CD4-positive, alpha-beta T cell treated with Interferon gamma for 1 hour (primary cell): Measurements from ENCODE around the gene ERN1.

Experiments used
- DNase-seq: peaks from one replicate; pipeline ENCODE4 v3.0.0-alpha.2; 2020

ERN1 gene

DNA sequence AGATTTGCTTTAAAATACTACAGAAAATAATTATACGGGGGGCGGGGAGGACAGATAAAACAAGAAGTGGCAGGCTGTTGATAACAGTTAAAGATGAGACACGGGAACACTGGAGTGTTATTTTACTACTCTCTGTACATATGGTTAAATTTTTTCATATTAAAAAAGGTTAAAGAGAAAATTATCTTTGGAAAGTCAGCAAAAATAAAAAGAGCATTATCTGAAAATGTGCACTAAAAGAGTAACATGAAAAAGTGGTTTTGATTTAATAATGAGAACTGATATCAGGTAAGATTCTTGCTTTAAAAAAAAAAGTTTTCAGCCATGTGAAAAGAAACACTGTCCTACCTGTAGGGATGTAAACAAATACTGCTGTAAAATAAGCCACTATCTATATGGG is 46.9 kb downstream of the ERN1 start:
- DNase-seq: no peak

DNA sequence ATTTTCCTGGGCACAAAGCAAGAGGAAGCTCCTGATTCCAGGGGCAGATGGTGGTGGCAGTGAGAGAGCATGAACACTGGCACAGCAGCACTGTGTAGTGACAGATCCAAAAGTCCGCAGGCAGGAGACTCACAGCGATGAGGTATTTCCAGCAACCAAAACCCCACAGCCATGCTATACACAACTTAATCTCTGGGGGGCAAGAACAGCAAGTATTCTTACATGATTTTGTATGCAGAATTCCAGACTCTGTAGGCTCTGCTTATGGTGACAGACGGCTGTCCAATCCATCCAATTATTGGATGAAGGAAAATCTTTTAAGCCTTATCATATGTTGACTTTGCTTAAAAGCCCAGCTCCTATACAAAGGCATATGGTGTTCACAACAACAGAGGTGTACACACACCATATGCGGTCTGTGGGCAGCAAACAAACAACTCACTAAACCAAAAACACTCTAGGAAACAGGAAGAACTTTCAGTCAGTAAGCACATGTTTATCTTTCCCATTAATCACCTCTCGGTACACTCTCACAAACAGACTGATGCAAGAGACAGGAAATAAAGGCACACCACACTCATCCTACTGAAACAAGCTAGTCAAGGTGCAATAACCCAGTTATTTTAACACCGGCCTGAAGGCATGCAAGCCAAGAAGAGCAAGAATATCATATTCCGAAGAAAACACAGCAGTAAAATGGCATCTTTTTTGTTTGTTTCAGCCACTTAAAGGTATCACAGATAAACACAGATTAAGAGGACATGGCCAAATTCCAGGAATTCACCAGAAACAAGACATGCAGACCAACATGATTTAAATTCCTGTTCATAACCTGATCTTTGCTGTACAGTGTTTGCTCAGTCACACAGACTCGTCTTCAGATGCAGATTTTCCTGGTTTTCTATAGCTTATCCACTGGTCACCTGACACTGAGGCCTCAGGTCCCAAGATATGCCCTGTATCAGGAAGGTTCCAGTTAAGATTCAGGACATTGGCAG is 47.8 kb downstream of the ERN1 start:
- no peak for DNase-seq

- DNase-seq: no peak
Observed at GRCh38 chr17:64080174-64080618, 49.7 kb downstream of the ERN1 start.

DNA sequence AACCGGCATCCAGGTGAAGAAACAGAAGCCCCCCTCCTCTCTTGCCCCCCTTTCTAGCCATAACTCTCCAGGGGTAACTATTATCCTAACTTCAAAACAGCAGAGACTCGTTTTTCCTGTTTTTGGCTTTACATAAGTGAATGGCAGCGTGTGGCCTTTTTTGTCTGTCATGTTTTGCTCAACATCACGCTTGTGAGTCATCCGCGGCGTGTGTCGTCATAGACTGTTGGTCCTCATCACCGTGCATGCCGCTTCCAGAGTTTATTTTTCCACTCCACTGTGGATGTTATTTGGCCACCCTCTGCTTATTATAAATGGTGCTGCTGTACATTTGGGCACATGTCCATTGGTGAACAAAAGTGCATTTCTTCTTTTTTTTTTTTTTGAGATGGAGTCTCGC is 52.6 kb downstream of the ERN1 start:
- DNase-seq: peak; percentile 63

DNA sequence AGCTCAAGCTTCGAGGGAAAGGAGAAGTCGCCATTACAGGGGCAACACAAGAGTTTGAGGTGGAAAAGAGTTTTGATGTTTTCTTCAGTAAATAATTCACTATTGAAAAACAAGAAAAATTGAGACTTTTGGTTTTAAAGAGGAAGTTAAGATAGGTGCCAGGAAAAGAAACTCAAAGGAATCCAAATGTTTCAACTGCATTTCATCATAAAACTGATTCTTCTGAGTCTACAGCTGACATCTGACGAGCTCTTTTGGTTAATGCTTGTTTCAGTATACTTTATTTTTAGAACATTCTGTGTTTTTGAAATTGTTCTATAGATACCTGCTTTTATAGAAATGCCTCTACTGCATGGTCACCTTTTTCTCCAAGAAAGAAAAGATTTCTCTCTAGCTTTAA is 54.0 kb downstream of the ERN1 start:
- DNase-seq: no peak

DNA sequence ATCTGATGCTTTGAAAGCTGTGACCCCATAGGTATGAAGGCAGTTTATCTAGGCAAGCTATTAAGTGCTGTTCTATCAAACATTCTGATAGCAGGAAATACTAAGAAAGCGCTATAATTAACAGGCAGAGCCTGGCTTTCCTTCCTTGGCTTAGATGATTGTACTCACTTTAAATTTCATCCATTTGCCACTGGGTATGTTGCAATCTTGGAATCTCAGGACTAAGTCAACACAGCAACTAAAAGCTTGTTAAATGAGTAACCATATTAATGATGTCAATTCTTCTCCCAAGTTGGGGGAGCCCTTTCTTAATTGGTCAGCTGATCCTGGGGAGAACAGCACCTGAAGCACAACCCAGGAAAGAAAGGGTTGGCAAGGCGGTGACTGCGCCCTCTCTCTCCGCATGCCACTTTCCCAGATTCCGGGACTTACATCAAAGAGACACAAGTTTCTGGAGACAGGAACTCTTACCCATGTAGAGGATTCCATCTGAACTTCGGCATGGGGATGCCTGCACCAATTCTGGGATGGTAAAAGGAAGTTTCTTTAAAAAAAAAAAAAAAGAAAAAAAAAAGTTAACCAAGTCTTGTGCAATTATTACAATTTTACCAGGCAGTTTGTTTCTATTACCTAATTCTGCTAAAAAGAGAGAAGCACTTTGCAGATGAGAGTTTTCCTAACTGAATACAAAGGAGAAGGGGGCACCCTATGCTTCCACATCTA is 55.1 kb downstream of the ERN1 start:
- no peak for DNase-seq

- DNase-seq: no peak
Observed at GRCh38 chr17:64073771-64074703, 55.9 kb downstream of the ERN1 start.

- DNase-seq: no peak
Observed at GRCh38 chr17:64071111-64071510, 58.8 kb downstream of the ERN1 start.

DNA sequence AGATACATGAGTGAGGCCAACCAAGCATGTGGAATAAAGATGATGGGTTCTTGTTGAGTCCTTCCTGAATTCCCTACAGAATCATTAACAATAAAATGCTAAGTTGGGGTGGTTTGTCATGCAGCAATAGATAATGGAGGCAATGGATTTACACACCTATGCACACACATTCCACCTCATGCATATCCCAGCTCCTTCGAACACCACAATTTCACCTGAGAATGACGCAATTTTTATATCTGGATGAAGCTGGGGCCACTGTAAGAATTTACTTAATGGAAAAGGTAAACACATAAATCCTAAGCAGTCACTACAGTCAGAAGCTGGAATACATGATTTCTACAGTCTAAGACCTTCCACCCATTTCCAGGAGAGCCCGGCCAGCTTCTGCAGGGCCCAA is 59.7 kb downstream of the ERN1 start:
- DNase-seq: no peak

DNA sequence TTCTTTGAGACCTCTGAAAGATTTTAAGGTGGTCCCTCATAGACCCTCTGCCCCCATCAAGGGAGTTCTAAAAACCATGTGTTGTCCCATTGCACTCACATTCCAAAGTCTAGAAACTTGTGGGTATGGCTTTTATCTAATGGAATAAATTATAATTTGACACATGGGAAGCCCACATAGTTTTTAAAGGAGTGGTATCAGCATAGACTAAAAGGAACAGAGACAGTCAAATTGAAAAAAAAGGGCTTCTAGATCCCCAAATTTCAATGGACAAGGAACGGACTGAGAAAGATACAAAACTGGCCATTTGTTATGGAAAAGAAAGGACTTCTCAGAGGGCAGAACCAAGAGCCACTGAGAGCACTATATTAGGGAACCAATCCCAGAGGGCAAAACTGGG is 60.8 kb downstream of the ERN1 start:
- DNase-seq: no peak

DNA sequence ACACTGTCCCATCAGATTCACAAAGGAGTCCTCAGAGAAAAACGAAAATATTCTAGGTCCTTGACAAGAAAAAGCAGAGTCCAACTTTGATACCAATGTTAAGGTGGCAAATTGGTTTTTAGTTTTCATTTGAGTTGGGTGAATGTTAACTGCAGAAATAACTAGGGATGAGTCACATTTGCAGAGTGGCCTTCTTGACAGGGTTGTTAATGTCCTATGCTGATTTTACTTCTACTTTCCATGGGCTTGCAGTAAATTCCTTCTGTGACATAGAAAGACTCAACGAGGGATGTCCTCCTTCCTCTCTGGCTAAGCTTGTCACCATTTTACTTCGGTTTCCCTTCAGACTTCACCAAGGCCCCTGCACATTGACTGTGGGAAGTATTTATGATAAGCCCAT is 62.3 kb downstream of the ERN1 start:
- no peak for DNase-seq

DNA sequence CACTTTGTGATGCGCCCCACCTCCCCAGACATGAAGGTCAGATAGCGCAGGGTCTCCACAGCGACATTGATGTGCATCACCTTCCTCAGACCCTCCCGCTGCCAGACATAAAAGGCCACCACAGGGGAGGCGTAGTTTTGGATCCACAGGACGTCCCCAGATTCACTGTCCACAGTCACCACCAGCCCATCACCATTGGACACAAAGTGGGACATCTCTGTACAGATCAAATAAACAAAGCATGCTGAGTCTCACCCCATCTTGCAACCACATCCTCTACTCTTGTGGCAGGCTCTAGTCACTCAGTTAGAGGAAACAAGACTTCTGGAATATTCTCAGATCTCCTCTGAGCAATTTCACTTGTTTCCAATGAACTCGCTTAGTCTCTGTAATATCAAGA is 63.2 kb downstream of the ERN1 start:
- DNase-seq: peak; percentile 31

DNA sequence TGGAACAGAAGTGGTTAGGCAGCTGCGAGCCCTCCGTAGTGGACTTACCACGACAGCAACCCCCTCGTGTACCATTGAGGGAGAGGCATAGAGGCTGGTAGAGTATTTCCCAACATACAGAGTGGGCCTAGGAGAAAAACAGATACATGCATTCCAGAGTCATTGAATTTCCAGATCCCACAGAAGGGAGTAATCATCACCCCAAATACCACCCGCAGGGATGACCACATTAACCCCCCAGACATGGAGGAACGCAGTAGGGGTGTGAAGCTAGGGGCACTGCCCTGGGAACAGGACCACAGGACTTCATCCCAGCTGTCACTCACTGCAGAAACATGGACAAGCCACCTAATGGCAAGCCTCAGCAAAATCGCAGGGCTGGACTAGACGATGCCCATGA is 64.8 kb downstream of the ERN1 start:
- DNase-seq: no peak

DNA sequence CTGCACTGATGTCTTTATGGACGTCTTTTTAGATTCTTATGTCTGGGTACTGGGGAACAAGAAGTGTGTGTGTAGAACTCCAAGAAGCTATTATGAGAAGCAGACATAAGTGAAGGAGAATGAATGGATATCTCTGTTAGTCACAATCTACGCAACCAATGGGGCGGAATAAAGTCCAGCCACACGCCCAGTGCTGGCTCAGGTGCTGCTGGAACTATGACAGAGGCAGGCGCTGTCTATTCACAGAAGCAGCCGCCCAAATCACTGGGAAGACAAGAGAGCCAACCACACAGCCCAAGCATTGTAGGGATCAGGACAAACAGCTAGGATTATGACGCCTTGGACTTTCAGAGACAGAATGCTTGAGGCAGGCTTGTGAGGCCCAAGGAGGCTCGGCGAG is 65.6 kb downstream of the ERN1 start:
- no peak for DNase-seq

GRCh38 chr17:64063766-64064224 is 66.1 kb downstream of the ERN1 start:
- peak; percentile 58 for DNase-seq

DNA sequence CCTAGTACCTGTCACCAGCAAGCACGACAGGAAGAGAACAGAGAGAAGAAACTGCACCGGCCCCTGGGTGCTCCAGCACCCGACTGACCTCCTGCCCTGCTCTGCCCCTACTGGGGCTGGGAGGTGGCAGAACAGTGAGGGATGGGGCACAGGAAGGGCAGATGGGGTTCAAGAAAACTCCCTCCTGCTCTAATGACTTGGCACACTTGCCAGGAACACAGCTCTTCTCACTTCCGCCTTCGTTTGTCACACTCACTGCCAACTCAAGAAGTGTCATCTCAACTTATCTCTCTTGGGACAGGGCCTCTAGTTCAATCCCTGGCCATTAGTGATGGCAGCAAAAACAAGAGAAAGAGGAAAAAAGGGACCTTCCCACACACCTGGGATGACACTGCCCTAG is 66.9 kb downstream of the ERN1 start:
- DNase-seq: peak; percentile 55

- no peak for DNase-seq
Observed at GRCh38 chr17:64061178-64061898, 68.6 kb downstream of the ERN1 start.

- DNase-seq: no peak
Observed at GRCh38 chr17:64060331-64060730, 69.6 kb downstream of the ERN1 start.

GRCh38 chr17:64059756-64060155 is 70.2 kb downstream of the ERN1 start:
- DNase-seq: no peak

DNA sequence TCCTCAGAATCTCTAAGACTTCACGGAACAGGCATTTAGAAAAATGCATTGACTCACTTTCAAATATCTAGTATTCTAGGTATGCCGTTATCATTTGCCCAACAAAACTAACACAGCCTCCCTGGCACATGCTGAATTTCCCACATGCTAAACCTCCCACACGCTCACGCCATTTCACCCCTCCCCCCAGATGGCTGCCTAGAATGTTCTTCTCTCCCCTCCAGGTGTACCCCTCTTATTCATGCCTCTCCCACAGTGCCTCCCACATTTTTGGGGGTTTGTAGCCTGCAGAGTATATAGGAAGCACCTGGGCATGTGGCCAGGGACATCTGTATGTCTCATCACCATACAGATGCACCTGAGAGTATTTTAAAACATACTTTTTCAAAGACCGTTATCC is 71.3 kb downstream of the ERN1 start:
- no peak for DNase-seq

GRCh38 chr17:64057701-64058263 is 72.2 kb downstream of the ERN1 start:
- DNase-seq: no peak
